Activated naive CD8-positive, alpha-beta T cell (primary cell): ENCODE data around the gene OPCML.

Experiments used
- H3K27ac Mint-ChIP-seq: one replicate; pipeline ENCODE4 v1.8.0; 2021; ENCODE audit warnings: mixed read lengths
- H3K27me3 Mint-ChIP-seq: one replicate; pipeline ENCODE4 v1.8.0; 2021; ENCODE audit warnings: mixed read lengths
- H3K36me3 Mint-ChIP-seq: one replicate; pipeline ENCODE4 v1.8.0; 2021; ENCODE audit warnings: mixed read lengths
- H3K4me1 Mint-ChIP-seq: one replicate; pipeline ENCODE4 v1.8.0; 2021; ENCODE audit warnings: low read depth, mixed read lengths
- H3K4me3 Mint-ChIP-seq: one replicate; pipeline ENCODE4 v1.8.0; 2021; ENCODE audit warnings: mild to moderate bottlenecking, mixed read lengths
- H3K9me3 Mint-ChIP-seq: one replicate; pipeline ENCODE4 v1.8.0; 2021; ENCODE audit warnings: low read depth, mixed read lengths

Gene OPCML

GRCh38 chr11:132839236-132839945 lies 692.9 kb downstream of the OPCML start:
- H3K27me3 Mint-ChIP-seq: no peaks in the 10 kb centered on the region
- H3K4me3 Mint-ChIP-seq: no peak overlapping the region
- H3K27ac Mint-ChIP-seq: no peak overlapping the region
- no peaks in the 10 kb centered on the region for H3K36me3 Mint-ChIP-seq
- H3K4me1 Mint-ChIP-seq: no peaks in the 10 kb centered on the region
- H3K9me3 Mint-ChIP-seq: no peaks in the 10 kb centered on the region

DNA sequence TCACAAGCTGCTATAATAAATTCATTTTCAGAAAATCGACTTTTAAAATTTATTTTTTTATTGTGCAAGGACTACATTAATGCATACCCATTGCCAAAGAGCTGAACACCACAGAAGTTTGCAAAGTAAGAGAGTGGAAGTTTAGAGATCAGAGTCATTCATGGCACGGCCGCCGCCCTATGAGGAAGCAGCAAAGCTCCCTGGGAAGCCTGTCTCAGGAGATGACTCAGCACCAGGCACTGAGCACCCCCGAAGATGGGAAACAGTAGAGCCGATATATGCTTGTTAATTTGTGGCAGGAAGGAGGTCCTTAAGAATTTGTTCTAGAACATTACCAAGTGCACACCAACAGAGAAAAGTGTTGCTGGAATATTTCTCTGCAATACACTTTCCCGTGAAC lies 693.7 kb downstream of the OPCML start:
- Mint-ChIP-seq H3K4me3 (no peak overlapping the region), H3K27me3 (no peaks in the 10 kb centered on the region), H3K4me1 (no peaks in the 10 kb centered on the region), H3K36me3 (no peaks in the 10 kb centered on the region), H3K9me3 (no peaks in the 10 kb centered on the region), H3K27ac (no peak overlapping the region)

DNA sequence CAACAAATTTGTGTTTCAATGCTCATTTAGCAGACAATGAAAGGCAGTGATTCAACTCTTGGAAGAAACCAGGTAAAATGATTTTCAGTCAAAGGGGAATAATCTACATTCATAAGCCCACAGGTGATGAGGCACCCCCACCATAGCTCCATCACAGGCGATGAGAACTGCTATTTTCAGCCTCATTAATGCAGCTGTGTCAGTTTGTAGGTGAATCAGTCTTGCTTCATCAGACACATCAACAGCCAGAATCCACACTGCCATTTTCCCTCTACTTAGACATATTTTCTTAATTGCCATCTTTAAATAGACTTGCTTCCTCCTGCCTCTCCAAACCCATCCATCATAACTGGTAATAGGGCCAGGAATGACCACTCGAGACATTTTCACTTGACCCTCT lies 701.0 kb downstream of the OPCML start:
- H3K27me3 Mint-ChIP-seq: no peaks in the 10 kb centered on the region

DNA sequence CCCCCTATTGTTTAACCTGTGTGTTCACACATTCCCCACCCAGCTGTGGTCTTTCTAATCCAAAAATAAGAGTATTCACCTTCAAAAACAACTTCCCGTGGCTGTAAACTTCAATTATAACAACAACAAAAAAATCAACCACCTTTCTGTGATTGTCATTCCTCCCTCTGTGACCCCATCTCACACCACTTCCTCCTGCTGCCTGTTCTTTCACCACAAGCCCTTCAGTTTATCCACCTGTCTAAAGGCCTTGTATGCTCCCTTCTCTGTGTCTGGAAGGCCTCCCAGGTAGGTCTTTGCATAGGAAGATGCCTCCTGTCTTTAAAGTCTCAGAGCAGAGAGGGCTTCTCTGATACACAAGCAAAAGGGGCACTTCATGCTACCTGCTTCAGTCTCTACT lies 707.7 kb downstream of the OPCML start:
- Mint-ChIP-seq H3K27me3 (no peaks in the 10 kb centered on the region), H3K4me1 (no peaks in the 10 kb centered on the region), H3K36me3 (no peaks in the 10 kb centered on the region), H3K9me3 (no peaks in the 10 kb centered on the region), H3K27ac (no peak overlapping the region), H3K4me3 (no peak overlapping the region)

More for the DNA sequence above, 701.0 kb downstream of the OPCML start:
- Mint-ChIP-seq H3K9me3 (no peaks in the 10 kb centered on the region), H3K4me1 (no peaks in the 10 kb centered on the region), H3K36me3 (no peaks in the 10 kb centered on the region), H3K4me3 (no peak overlapping the region), H3K27ac (no peak overlapping the region)

DNA sequence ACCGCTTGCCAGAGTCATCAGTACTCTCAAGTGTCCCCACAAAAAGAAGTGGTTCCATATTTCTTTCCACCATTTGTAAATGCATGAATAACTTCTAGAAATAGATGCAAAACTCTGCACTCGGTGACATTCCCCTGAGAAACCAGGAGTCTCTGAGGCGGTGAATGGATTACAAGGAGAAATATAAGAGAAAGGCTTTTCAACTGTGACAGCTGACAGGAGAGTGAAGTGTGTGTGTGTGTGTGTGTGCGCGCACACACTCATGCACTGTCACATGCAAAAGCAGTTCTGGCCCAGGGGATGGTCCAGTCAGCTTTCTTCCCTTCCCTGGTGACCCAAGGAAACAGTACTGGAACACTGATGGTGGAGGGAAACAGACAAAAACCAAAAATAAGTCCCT lies 710.0 kb downstream of the OPCML start:
- no peak overlapping the region for H3K4me3 Mint-ChIP-seq
- no peaks in the 10 kb centered on the region for H3K4me1 Mint-ChIP-seq
- no peaks in the 10 kb centered on the region for H3K9me3 Mint-ChIP-seq
- H3K27ac Mint-ChIP-seq: no peak overlapping the region
- H3K27me3 Mint-ChIP-seq: no peaks in the 10 kb centered on the region
- no peaks in the 10 kb centered on the region for H3K36me3 Mint-ChIP-seq

GRCh38 chr11:132821499-132821898 lies 710.8 kb downstream of the OPCML start:
- Mint-ChIP-seq H3K4me3 (no peak overlapping the region), H3K9me3 (no peaks in the 10 kb centered on the region), H3K27ac (no peak overlapping the region), H3K36me3 (no peaks in the 10 kb centered on the region), H3K4me1 (no peaks in the 10 kb centered on the region), H3K27me3 (no peaks in the 10 kb centered on the region)

- Mint-ChIP-seq H3K4me3 (no peak overlapping the region), H3K27me3 (no peaks in the 10 kb centered on the region), H3K9me3 (no peaks in the 10 kb centered on the region), H3K27ac (no peak overlapping the region), H3K4me1 (no peaks in the 10 kb centered on the region), H3K36me3 (no peaks in the 10 kb centered on the region)
These were observed 711.3 kb downstream of the OPCML start for GRCh38 chr11:132821014-132821413.

DNA sequence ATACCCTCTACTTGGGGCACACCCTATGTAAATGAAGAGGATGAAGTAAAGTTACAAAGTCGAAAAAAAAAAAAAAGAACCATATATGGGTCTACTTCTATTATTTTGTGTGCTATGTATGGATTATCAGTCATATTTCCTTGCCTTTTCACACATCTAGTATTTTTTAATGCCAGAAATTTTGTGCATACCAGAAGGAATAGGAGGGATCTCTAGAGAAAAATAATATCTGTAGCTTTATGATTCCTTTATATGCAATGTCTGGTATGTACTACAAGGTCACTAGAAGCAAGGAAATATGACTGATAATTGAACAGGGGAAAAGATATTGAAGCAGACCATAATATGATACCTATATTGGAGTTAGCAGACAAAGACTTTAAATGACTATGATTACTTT lies 713.4 kb downstream of the OPCML start:
- H3K36me3 Mint-ChIP-seq: no peaks in the 10 kb centered on the region
- H3K4me3 Mint-ChIP-seq: no peak overlapping the region
- H3K9me3 Mint-ChIP-seq: no peaks in the 10 kb centered on the region
- H3K27ac Mint-ChIP-seq: no peak overlapping the region
- H3K4me1 Mint-ChIP-seq: no peaks in the 10 kb centered on the region
- H3K27me3 Mint-ChIP-seq: no peaks in the 10 kb centered on the region

- Mint-ChIP-seq H3K27ac (no peak overlapping the region), H3K4me1 (no peaks in the 10 kb centered on the region)
These were observed 714.9 kb downstream of the OPCML start for GRCh38 chr11:132817387-132817786.

DNA sequence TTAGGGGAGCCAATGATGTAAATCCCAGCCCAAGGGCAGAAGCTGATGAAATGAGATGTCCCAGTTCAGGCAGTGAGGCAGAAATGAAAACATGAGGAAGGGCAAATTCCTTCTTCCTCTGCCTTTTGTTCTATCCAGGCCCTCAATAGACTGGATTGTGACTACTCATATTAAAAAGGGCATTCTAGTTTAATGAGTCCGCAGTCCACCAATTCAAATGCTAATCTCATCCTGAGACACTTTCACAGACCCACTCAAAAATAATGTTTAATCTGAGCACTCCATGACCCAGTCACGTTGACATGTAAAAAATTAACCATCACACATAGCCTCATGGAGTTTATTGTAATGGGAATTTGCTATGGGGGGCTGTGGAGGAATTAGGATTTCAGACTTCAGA lies 717.9 kb downstream of the OPCML start:
- no peak overlapping the region for H3K27ac Mint-ChIP-seq
- H3K4me3 Mint-ChIP-seq: no peak overlapping the region
- no peaks in the 10 kb centered on the region for H3K4me1 Mint-ChIP-seq
- H3K27me3 Mint-ChIP-seq: no peaks in the 10 kb centered on the region
- no peaks in the 10 kb centered on the region for H3K36me3 Mint-ChIP-seq
- H3K9me3 Mint-ChIP-seq: no peaks in the 10 kb centered on the region

More at GRCh38 chr11:132817387-132817786, 714.9 kb downstream of the OPCML start:
- Mint-ChIP-seq H3K4me3 (no peak overlapping the region), H3K27me3 (no peaks in the 10 kb centered on the region), H3K9me3 (no peaks in the 10 kb centered on the region), H3K36me3 (no peaks in the 10 kb centered on the region)

DNA sequence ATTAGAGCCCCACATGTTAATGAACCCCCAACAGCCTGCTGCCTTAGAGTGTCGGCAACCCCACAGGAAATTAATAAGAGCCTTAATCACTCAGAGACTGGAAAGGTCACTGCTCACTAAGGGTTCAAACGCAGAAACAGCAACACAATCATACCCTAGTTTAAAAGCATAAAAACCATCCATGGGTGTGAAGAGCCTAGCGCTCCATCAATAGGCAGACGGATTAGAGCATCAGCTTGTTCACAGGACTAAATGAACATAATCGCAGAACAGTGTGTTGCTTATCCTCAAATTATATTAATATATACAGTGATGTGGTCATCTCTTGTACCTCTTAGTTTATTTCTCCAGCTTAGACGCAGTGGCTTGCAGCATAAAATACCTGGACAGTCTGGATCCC lies 720.7 kb downstream of the OPCML start:
- Mint-ChIP-seq H3K9me3 (no peaks in the 10 kb centered on the region), H3K4me1 (no peaks in the 10 kb centered on the region), H3K4me3 (no peak overlapping the region), H3K27me3 (no peaks in the 10 kb centered on the region), H3K27ac (no peak overlapping the region), H3K36me3 (no peaks in the 10 kb centered on the region)

DNA sequence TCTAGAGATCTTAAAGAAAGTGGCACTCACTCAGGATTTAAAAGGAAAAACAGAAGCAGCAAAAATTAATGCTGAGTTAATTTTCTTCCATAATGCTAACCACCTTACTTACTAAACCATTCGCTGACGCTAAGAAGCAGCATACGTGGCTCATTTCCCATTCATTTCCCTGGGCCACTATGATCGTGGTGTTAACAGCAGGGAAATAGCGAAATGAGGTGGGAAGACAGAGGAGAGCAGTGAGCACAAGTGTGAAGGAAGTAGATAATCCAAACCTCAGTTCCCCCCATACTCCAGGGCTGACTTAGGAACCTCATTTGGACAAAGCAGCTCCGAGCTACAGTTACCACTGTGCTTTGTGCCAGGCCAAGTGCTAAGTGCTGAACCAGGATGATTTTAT lies 723.2 kb downstream of the OPCML start:
- Mint-ChIP-seq H3K9me3 (peaks cover 9% of the 10 kb centered on the region), H3K27me3 (no peaks in the 10 kb centered on the region), H3K4me1 (no peaks in the 10 kb centered on the region), H3K27ac (no peak overlapping the region), H3K36me3 (no peaks in the 10 kb centered on the region), H3K4me3 (no peak overlapping the region)

- H3K4me1 Mint-ChIP-seq: no peaks in the 10 kb centered on the region
- no peaks in the 10 kb centered on the region for H3K36me3 Mint-ChIP-seq
- no peak overlapping the region for H3K4me3 Mint-ChIP-seq
- no peaks in the 10 kb centered on the region for H3K27me3 Mint-ChIP-seq
- H3K9me3 Mint-ChIP-seq: peaks cover 11% of the 10 kb centered on the region
- no peak overlapping the region for H3K27ac Mint-ChIP-seq
These were observed 728.0 kb downstream of the OPCML start for GRCh38 chr11:132804258-132804657.

DNA sequence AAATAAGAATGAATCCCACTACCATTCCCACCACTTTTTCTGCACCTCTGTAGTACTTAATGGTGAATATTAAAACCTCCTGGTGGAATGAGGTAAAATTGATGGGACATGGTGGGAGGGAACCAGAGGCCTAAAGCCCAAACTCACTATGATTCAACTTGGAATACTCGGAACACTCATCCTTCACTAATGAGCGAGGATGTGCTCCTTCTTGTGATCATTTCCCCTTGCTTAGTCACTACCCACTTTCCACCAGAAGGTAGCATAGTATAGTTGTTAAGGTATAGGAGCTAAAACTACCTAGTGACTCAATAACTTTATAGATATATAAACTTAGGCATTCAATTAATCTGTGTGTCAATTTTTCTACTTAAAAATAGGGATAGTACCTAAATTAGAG lies 728.9 kb downstream of the OPCML start:
- Mint-ChIP-seq H3K4me1 (no peaks in the 10 kb centered on the region), H3K36me3 (no peaks in the 10 kb centered on the region), H3K27ac (no peak overlapping the region), H3K27me3 (no peaks in the 10 kb centered on the region), H3K4me3 (no peak overlapping the region), H3K9me3 (peaks cover 13% of the 10 kb centered on the region)

- H3K9me3 Mint-ChIP-seq: peaks cover 13% of the 10 kb centered on the region
- H3K4me1 Mint-ChIP-seq: no peaks in the 10 kb centered on the region
- no peak overlapping the region for H3K4me3 Mint-ChIP-seq
- H3K36me3 Mint-ChIP-seq: no peaks in the 10 kb centered on the region
- no peaks in the 10 kb centered on the region for H3K27me3 Mint-ChIP-seq
- H3K27ac Mint-ChIP-seq: no peak overlapping the region
These were observed 729.4 kb downstream of the OPCML start for GRCh38 chr11:132802947-132803346.

- Mint-ChIP-seq H3K9me3 (peaks cover 4% of the 10 kb centered on the region), H3K27ac (no peak overlapping the region), H3K4me1 (no peaks in the 10 kb centered on the region), H3K4me3 (no peak overlapping the region), H3K36me3 (no peaks in the 10 kb centered on the region), H3K27me3 (peaks cover 3% of the 10 kb centered on the region)
These were observed 738.5 kb downstream of the OPCML start for GRCh38 chr11:132793831-132794230.
